ENCODE data around the gene MEFV.

The MEFV gene

GRCh38 chr16:3256146-3256865, at the start of gene MEFV:
Gene MEFV (minus strand): TSS chr16:3256633. CDS start chr16:3256587, 46 bp downstream.
- no peak within 1 kb of the TSS for H3K4me3 ChIP-seq (ENCODE audit: low read length)
- no peak for TF ChIP-seq CTCF (IDR thresholded peaks at IDR 0.05; ENCODE audit: insufficient read depth, low read depth, low read length, missing control alignments)
- peak; percentile 38 for DNase-seq (ENCODE audit: low read depth)

- no peak for DNase-seq (ENCODE audit: low read depth)
- peak overlapping the region; percentile 77 for H3K4me3 ChIP-seq (ENCODE audit: low read length)
- no peak for TF ChIP-seq CTCF (IDR thresholded peaks at IDR 0.05; ENCODE audit: insufficient read depth, low read depth, low read length, missing control alignments)
Measured at GRCh38 chr16:3306078-3306477, 49.6 kb upstream of the MEFV start.

- TF ChIP-seq CTCF (IDR thresholded peaks at IDR 0.05; ENCODE audit: insufficient read depth, low read depth, low read length, missing control alignments), result no peak
- DNase-seq (ENCODE audit: low read depth), result peak; percentile 93
- H3K4me3 ChIP-seq (ENCODE audit: low read length), result peak within 1 kb of the TSS; percentile 77
Measured at GRCh38 chr16:3305109-3306068, 49.0 kb upstream of the MEFV start, which contains the start of the genes TIGD7 and ZNF75A. Gene TIGD7 (minus strand): TSS chr16:3305430. CDS start chr16:3300614, 4,816 bp downstream. Gene ZNF75A (plus strand): TSS chr16:3305497. CDS start chr16:3308429, 2,932 bp downstream.

- no peak for TF ChIP-seq CTCF (IDR thresholded peaks at IDR 0.05; ENCODE audit: insufficient read depth, low read depth, low read length, missing control alignments)
- peak; percentile 14 for DNase-seq (ENCODE audit: low read depth)
- H3K4me3 ChIP-seq (ENCODE audit: low read length), result peak overlapping the region; percentile 77
Measured at GRCh38 chr16:3304370-3304769, 47.9 kb upstream of the MEFV start.

- DNase-seq (ENCODE audit: low read depth), result no peak
- no peak overlapping the region for H3K4me3 ChIP-seq (ENCODE audit: low read length)
- no peak for TF ChIP-seq CTCF (IDR thresholded peaks at IDR 0.05; ENCODE audit: insufficient read depth, low read depth, low read length, missing control alignments)
Measured at GRCh38 chr16:3295783-3296182, 39.4 kb upstream of the MEFV start.

- TF ChIP-seq CTCF (IDR thresholded peaks at IDR 0.05; ENCODE audit: insufficient read depth, low read depth, low read length, missing control alignments), result no peak
- no peak overlapping the region for H3K4me3 ChIP-seq (ENCODE audit: low read length)
- DNase-seq (ENCODE audit: low read depth), result no peak
Measured at GRCh38 chr16:3295209-3295608, 38.8 kb upstream of the MEFV start.

Data from epithelial cell of esophagus (primary cell).